GM19239 (cell line): ENCODE measurements around the gene TAF5L.
"Not testable (repeated sequence)": the region's sequence is repeated elsewhere in the genome, so short reads cannot be mapped to it uniquely, and the experiment has no call there.

Experiments
- DNase-seq: peaks from one replicate; pipeline ENCODE4 v3.0.0; 2011; ENCODE audit warnings: low spot score; ENCODE audit not compliant: insufficient read length
- FAIRE-seq: peaks from 2 replicates; lab custom pipeline; 2011; peaks lifted over from hg19 to GRCh38; lab: Jason Lieb, UNC

The TAF5L gene

GRCh38 chr1:229578168-229579058 lies 47.5 kb downstream of the TAF5L start:
- FAIRE-seq (no peak), DNase-seq (no peak)

DNA sequence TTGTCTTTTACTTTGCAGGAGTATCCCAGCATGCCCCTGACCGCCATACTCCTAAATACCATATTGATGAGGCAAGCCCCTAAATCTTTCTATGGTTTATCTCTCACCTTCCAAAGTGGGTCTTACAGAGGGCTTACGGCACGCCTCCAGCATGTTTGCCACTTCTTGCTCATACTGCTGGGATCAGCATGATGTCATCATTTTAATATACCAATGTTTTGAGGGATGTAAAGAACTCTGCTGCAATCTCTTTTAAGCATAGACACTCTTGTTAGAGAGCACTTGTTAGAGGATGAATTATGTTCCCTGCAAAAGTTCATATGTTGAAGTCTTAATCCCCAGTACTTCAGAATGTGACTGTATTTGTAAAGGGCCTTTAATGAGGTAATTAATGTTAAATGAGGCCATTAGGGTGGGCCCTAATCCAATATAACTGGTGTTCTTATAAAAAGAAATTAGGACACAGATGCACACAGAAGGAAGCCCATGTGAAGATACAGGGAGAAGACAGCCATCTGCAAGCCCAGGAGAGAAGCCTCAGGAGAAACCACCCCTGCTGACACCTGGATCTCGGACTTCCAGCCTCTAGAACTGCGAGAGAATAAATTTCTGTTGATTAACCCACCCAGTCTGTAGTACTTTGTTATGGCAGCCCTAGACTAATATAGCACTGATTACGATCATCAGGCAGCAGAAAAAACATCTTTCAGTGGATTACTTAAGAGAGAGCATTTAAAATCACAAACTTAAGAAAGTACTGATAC lies 51.1 kb downstream of the TAF5L start:
- no peak for DNase-seq
- no peak for FAIRE-seq

GRCh38 chr1:229572286-229572685 lies 53.6 kb downstream of the TAF5L start:
- DNase-seq (no peak), FAIRE-seq (no peak)

DNA sequence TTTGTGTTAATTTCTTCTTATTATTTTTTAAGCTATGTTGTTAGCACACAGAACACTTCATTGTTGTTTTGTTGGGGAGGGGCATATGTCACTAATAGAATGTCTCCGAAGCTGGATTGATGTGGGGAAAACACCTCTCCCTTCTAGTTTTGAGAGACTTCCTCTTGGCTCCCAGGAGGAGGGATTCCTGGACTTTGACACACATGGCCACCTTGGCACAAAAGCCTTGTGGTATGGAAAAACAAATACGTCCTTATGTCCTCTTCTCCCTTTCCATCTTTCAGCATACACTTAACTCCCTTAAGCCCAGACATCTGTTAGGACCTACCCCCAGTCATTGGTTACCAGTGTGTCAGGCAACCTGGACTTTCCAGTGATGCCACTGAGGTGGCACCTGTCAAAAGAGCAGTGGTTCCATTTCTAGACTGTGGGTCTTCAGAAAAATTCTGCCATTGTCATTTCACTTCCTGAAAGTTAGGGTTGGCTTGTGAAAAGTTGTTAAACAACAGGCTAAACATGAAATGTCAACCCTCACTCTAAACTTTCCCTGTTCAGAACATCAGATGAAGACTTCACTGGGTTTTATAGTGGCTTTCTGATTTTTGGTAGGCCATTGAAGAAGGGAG lies 54.9 kb downstream of the TAF5L start:
- no peak for DNase-seq
- FAIRE-seq = no peak

- FAIRE-seq (no peak), DNase-seq (no peak)
Measured at GRCh38 chr1:229570305-229570704, 55.6 kb downstream of the TAF5L start.

DNA sequence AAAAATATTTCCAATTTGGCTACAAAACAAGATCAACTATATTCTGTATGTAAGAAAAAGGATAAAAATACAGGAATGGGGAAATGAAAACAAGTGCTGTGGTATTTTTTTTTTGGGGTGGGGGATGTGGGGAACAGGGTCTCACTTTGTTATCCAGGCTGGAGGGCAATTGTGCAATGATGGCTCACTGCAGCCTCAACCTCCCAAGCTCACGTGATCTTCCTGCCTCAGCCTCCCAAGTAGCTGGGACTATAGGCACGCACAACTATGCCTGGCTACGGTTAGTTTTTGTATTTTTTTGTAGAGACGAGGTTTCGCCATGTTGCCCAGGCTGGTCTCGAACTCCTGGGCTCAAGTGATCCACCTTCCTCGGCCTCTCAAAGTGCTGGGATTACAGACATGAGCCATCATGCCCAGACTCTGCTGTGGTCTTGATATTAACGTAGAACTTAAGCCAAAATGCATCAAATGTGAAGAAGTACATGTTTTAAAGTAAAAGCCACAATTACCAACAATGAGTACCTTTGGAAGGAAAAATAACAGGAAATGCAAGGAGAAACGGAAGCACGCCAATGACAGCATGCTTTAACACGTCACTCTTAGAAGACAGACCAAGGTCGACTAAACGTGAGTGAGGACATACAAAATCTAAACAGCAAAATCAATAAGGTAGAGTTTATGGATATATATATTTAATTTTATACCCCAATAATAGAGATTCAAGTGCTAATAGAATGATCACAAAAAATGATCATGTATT lies 58.6 kb downstream of the TAF5L start:
- FAIRE-seq = no peak
- DNase-seq = no peak

DNA sequence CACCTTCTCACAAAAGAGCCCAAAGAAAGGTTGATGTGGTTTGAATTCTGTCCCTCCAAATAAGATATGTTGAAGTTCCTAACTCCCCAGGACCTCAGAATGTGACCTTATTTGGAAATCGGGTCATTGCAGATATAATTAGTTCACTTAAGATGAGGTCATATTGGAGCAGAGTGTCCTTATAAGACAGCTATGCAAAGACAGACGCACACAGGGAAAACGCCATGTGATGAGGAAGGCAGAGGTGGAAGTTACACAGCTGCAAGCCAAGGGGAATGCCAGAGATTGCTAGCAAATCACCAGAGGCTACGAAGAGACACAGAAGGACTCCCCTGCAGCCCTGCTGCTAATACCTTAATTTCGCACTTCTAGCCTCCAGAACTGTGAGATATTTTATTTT lies 62.2 kb downstream of the TAF5L start:
- DNase-seq (no peak), FAIRE-seq (no peak)

- FAIRE-seq (no peak), DNase-seq (no peak)
Measured at GRCh38 chr1:229563241-229563640, 62.7 kb downstream of the TAF5L start.

DNA sequence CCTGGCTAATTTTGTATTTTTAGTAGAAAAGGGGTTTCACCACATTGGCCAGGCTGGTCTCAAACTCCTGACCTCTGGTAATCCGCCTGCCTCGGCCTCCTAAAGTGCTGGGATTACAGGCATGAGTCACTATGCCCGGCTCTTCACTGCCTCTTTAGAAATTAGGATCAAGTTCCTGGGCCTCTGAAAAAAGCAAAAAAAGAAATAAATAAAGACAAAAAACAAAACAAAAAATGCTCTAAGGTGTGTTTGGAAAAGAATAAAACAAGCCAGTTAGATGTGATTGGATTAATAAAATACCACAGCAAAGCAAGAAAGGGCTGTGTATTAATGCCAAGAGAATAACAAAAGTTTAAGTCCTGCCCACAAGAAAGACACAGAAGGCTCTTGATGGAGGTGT lies 63.2 kb downstream of the TAF5L start:
- FAIRE-seq = no peak
- DNase-seq = no peak

- no peak for DNase-seq
- FAIRE-seq = no peak
Measured at GRCh38 chr1:229561141-229561540, 64.8 kb downstream of the TAF5L start.

DNA sequence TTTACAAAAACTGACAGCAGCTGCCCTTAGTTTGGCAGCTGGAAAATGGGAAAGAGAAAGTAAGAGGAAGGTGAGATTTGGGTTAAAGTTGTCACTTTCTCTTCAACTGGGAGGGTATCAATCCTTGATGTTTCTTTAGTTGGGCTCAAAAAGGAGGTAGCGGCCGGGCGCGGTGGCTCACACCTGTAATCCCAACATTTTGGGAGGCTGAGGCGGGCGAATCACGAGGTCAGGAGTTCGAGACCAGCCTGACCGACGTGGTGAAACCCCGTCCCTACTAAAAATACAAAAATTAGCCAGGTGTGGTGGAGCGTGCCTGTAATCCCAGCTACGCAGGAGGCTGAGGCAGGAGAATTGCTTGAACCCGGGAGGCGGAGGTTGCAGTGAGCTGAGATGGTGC lies 65.8 kb downstream of the TAF5L start:
- not testable (repeated sequence) for DNase-seq, FAIRE-seq

DNA sequence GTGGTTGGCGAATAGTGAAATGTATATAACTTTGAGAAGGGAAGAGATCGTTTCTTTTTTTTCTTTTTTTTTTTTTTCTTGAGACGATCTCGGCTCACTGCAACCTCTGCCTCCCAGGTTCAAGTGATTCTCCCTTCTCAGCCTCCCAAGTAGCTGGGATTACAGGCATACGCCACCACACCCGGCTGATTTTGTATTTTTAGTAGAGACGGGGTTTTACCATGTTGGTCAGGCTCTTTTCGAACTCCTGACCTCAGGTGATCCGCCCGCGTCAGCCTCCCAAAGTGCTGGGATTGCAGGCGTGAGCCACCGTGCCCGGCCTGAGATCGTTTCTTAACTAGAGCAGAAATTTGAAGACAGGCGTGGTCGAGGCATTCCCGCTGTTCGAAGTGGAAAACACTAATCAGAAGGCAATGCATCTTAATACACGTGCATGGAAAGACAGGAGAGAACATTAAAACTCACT lies 66.6 kb downstream of the TAF5L start:
- not testable (repeated sequence) for FAIRE-seq, DNase-seq

DNA sequence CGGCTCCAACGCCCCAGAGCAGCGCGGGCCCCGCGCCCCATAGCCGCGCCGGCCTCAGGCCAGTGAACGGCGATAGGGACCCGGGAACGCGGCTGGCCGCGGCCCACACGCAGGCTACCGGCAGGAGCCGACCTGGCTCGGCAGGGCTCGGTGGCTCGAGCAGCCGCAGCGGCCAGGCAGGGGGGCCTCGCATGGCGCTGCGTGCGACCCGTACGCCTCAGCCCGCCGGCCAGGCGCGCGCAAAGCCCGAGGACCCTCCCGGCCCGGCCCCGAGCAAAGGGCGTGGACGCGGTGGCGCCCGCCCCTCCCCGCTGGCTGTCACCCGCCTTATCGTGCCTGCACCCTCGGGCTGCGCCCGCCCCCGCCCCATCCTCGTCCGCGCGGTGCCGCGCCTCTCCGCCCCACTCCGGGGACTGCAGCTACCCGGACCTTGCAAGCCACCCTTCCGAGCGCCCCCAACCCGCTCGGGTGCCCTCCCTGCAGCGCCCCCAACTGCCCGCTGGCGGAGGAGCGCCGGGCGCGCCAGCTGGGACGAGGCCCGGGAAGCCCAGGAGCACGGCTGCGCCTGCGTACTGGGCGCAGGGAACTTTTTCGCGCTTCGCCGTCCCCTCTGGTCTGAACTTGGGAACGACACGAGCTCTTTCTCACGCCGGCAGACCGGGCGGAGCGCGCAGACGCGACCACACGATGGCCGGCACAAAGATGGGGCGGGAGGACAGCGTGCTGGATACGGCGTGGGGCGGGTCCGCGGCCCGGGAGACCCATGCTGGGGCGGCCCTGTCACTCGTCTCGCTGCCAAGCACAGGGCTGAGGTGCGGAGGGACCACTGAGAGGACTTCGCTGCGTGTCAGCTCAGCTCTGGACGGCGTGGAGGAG lies 67.2 kb downstream of the TAF5L start, which contains the start of gene ABCB10:
Gene ABCB10, minus strand, starts transcription at position 248 of the 876 bp plus-strand sequence. Its CDS starts 55 bp downstream, at position 193.
- DNase-seq (peak; percentile 96), FAIRE-seq (peak; percentile 96)

- no peak for FAIRE-seq
Measured at GRCh38 chr1:229557913-229558414, 68.0 kb downstream of the TAF5L start.

DNA sequence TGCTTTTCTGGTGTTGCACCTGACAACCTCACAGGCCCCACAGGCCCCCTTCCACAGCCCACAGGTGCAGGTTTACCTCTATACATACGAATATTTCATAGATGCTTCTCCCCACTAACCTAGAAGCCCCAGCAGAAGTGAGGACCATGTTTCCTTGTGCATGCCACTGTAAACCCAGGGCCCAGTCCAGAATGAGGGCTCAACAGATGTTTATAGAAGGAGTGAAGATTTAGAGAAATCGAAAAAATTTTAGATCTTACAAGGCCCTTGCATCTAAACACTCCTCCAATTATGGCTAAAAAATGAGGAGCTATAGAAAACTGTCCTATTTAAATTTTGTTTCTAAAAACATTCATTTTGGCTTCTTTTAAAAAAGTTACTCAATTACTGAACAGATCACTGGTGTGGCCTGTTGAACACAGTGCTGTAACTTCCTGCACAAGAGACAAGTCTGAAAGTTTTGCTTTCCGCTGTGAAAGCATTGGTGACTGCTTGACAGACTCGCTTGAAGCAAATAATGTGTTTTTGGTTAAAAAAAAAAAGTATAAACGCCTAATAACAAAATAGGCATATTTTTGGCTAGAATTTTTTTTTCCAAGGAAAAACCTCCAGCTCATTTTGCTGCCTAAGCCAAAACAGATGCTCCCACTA lies 68.6 kb downstream of the TAF5L start:
- peak; percentile 50 for DNase-seq

More at GRCh38 chr1:229557913-229558414, 68.0 kb downstream of the TAF5L start:
- peak; percentile 54 for DNase-seq

DNA sequence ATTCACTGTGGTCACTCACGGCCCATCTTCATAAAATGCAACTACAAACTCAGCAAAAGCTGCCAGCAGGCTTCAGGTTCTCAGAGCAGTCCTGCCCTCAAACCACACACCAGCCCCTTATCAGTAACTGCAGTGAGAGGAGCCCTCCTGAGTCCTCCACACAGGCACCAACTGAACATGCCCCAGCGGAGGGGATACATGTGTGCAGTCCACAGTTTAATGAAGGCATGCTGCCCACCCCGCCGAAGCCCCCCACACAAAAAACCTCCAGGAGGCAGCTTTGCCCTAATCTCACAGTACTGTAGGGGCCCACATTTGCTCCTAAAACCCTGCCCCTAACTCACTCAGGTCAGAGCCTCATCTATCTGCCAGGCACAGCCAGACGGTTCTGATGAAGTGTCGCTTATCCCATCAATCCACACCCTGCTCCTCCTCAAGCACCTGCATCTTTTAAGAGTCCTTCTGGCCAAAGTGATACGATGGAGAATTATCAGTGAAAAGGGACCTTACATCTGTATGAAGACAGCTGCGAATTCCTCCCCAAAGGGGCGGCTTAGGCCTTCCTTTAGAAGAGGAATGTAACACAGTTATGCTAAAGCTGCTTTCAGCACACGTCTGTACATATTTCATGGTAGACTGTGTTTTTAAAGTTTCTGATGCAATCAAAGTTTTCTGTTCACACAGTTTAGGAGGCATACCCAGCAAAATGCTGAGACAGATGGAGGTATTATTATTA lies 70.9 kb downstream of the TAF5L start:
- FAIRE-seq (no peak), DNase-seq (no peak)

More for the DNA sequence above, 68.6 kb downstream of the TAF5L start:
- peak; percentile 92 for FAIRE-seq

DNA sequence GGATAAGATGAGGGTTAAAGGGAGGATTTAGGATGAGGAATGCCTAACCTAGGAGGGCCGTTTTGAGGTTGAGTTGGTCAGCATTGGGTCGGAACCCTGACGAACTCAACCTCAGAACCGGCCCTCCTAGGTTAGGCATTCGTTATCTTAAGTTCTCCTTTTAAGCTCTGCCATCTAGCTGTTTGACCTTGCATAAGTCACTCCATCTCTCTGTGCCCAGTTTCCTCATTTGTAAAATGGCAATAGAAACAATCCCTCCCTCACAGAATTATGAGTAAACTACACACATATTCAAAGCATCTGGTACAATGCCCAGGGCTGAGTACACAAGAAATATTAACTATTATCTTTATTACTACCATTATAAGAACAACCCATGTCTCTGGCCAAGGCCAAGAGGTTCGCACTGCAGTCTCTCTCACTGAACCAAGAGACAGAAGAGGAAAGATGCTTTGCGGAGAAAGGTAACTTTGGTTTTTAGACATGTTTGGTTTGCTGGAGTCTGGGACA lies 72.2 kb downstream of the TAF5L start:
- DNase-seq (no peak), FAIRE-seq (no peak)
